ENCODE results near the gene NHP2. TPM values are rescaled to one million over a fixed set of nuclear protein-coding genes. Genes with fewer than 3 reads are reported as not detected.

The NHP2 gene
- total RNA-seq, 4 donors from 2014 or later, result 104 to 161 (median 138) TPM

GRCh38 chr5:178125253-178125906 is 28.3 kb downstream of the NHP2 start:
- TF ChIP-seq CTCF (IDR thresholded peaks at IDR 0.05; ENCODE audit: low read depth), result no peak

GRCh38 chr5:178123966-178124925 is 29.4 kb downstream of the NHP2 start:
- TF ChIP-seq CTCF (IDR thresholded peaks at IDR 0.05; ENCODE audit: low read depth), result no peak

- no peak for TF ChIP-seq CTCF (IDR thresholded peaks at IDR 0.05; ENCODE audit: low read depth)
These were observed 30.4 kb downstream of the NHP2 start for GRCh38 chr5:178123094-178123965.

GRCh38 chr5:178122346-178122745 is 31.3 kb downstream of the NHP2 start:
- TF ChIP-seq CTCF (IDR thresholded peaks at IDR 0.05; ENCODE audit: low read depth), result no peak

- no peak for TF ChIP-seq CTCF (IDR thresholded peaks at IDR 0.05; ENCODE audit: low read depth)
These were observed 32.1 kb downstream of the NHP2 start for GRCh38 chr5:178121391-178122276.

GRCh38 chr5:178120607-178121357 is 32.9 kb downstream of the NHP2 start:
- no peak for TF ChIP-seq CTCF (IDR thresholded peaks at IDR 0.05; ENCODE audit: low read depth)

All from subcutaneous adipose tissue (tissue), 4 donors.